ENCODE data around the gene TP63.
"Not testable (repeated sequence)": the region's sequence is repeated elsewhere in the genome, so short reads cannot be mapped to it uniquely, and the experiment has no call there.

Gene TP63

DNA sequence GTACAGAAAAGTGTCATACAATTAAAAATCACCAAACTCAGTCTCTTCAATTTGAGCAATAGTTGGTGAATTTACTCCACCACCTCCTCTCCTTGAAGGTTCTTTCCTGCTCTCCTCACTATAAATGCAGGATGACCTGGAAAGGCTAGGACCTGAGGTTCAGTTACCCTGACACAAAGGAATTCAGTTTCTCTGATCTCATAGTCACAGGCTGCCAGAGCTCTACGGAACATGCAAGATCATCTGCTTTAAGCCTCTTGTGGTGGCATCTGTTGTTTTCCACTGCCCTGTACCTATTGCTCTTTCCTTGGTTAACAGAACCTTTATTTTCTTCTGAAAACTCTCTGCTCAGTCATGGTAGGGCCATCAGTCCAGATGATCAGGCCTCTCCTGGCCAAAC, 4.9 kb upstream of the TP63 start:
- no peak for DNase-seq

GRCh38 chr3:189629803-189630455, 1.3 kb upstream of the TP63 start:
- no peak for DNase-seq

- no peak for DNase-seq
Observed at GRCh38 chr3:189630767-189631372, 319 bp upstream of the TP63 start.

DNA sequence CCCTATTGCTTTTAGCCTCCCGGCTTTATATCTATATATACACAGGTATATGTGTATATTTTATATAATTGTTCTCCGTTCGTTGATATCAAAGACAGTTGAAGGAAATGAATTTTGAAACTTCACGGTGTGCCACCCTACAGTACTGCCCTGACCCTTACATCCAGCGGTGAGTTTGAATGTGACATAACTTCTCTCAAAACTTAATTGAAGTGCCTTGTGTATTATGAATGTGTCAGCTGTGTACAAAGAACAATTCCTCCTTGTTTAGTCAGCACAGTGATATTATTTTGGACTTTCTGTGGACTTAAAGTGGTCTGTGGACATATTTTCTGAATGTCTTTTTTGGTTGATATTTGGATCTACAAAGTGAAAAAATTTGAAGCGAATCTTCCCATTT, 220 bp downstream of the TP63 start:
- DNase-seq = no peak

DNA sequence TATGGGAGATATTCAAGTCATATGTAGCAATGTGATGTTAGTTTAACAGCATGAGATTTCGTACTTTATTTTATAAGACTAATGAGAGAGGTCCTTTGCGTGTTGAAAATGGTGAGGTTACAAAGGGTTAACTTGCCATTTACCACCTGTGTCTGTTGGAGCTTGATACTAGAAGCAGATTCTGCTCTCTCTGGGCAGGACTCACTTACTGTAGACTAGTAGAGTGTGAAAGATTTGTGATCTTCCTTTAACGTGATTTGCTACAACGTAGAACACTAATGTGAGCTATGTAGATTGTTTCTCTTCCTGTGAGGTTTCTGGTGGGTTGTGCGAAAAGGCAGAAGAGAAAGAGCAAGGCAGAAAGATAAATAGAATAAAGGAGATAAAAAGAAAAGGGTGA, 1.1 kb downstream of the TP63 start:
- DNase-seq = no peak

DNA sequence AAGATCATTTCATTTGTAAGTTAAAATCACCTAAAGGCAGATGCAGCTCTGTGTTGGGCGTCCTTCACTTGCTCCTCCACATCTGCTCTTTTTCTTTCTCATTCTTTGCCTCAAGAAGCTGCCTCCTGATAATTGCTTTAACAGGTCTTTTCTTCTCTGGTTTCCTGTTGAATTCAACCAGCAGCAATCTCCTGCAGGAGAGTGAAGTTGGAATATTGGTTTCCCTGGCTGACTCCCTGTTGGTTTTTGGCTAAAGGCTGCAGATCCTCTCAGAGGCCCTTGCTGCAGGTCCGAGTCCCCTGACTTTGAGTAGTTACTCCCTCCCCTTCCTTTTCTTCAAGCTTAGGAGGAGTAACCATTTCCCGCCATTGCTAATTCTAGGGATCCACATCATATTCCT, 4.2 kb downstream of the TP63 start:
- DNase-seq = no peak

GRCh38 chr3:189636048-189636447, 4.9 kb downstream of the TP63 start:
- DNase-seq = no peak

GRCh38 chr3:189637750-189638149, 6.6 kb downstream of the TP63 start:
- DNase-seq = no peak

DNA sequence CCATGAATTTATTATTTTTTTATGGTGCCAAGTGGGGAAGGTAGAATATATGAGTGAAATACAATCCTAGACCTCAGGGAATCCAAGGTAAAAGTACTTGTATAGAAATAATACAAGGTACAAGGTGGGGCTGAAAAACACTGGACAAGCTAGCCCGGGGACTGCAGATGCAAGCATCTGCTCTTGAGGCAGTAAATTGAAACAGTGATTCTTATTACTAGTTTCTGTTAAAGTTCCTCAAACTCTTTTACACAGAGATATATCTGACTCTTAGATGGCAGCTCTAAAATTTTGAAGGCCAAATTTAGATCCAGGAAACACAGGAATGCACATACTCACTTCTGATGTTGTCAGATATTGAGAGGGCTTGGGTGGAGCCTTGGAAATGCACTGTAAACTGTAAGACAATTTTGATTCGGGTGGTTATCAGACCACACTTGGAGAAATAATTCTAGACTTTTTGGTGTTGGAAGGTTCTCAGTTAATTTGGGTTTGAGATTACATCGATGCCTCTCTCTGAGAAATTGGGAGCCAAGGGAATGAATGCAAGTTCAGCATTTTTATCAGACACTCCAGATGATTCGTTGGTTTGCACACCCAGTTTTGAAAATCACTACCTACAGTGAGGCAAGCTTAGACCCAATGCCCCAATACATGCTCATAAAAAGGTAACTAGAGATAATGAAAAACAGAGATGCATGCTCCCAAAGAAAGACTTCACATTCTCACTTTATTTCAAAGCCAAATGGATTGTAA, 7.3 kb downstream of the TP63 start:
- no peak for DNase-seq

- no peak for DNase-seq
Observed at GRCh38 chr3:189641776-189642175, 10.6 kb downstream of the TP63 start.

GRCh38 chr3:189646853-189647542, 15.8 kb downstream of the TP63 start:
- DNase-seq = no peak

DNA sequence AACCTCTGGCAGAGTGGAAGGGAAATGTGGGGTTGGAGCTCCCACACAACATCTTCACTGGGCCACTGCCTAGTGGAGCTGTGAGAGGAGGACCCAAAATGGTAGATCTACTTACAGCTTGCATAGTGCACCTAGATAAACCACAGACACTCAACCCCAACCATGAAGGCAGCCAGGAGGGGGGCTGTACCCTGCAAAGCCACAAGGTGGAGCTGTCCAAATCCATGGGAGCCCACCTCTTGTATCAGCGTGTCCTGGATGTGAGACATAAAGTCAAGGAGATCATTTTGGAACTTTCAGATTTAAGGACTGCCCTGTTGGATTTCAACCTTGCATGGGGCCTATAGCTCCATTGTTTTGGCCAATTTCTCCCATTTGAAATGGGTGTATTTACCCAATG, 20.9 kb downstream of the TP63 start:
- no peak for DNase-seq

- no peak for DNase-seq
Observed at GRCh38 chr3:189655617-189656016, 24.4 kb downstream of the TP63 start.

DNA sequence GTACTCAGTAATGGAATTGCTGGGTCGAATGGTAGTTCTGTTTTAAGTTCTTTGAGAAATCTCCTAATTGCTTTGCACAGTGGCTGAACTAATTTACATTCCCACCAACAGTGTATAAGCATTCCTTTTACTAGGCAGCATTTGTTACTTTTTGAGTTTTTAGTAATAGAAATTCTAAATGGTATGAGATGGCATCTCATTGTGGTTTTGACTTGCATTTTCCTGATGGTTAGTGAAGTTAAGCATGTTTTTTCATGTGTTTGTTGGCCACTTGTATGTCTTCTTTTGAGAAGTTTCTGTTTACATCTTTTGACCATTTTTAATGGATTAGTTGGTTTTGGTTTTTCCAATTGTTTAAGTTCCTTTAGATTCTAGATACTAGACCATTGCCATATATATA, 28.4 kb downstream of the TP63 start:
- DNase-seq = no peak

DNA sequence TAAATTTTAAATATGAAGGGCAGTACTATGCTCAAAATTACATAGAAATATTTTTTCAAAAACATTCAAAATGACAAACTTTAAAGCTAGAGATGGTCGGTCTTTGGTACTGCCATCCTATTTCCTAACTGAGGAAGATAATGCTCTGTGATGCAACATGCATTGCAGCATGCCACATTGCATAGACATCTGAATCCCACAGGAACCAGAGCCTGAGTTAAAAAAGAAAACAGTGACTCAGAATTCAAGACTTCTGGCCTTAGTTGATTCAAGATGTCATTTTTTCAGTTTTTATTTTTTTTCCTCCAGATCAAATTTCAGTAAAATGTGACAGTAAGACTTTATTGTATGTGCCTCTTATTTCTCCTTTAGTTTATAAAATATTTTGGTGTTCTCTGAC, 33.1 kb downstream of the TP63 start:
- no peak for DNase-seq

- not testable (repeated sequence) for DNase-seq
Observed at GRCh38 chr3:189672346-189672745, 41.2 kb downstream of the TP63 start.

- no peak for DNase-seq
Observed at GRCh38 chr3:189673535-189673934, 42.3 kb downstream of the TP63 start.

DNA sequence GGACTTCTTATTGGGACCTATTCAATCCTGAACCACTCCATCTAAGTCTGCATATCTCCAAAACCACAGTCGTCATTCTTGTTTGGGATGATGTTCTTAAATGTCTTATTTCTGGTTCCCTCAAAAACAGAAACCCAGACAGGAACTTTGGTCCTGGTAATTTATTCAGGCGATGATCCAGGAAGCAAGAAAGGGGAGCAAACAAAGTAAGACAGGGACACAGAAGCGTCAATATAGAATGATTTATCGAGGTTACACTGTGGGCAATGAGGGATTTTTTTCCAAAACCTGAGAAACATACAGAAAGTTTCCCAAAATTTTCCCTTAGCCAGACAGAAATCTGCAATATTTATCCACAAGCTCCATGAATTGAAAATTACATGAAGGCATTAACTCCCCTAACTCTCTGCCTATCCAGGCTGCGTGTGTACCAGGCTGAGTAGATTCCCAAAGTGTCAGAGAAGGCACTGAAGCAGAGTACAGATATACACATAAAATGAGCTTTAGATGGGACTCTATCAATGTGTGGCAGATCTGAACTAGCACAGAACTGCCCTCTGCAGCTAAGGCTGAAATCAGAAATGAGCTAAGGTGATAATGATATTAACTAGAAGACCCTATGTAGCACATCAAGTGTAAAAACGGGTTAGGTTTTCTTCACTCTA, 43.2 kb downstream of the TP63 start:
- no peak for DNase-seq

DNA sequence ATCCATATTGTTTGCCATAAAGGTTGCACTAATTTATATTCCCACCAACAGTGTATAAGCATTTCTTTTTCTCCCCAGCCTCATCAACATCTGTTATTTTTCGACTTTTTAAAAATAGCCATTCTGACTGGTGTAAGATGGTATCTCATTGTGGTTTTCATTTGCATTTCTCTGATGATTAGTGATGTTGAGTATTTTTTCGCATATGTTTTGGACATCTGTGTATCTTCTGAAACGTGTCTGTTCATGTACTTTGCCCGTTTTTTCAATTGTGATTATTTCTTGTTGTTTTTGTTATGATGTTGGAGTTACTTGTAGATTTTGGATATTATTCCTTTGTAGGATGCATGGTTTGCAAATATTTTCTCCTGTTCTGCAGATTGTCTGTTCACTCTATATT, 46.5 kb downstream of the TP63 start:
- DNase-seq = no peak

DNA sequence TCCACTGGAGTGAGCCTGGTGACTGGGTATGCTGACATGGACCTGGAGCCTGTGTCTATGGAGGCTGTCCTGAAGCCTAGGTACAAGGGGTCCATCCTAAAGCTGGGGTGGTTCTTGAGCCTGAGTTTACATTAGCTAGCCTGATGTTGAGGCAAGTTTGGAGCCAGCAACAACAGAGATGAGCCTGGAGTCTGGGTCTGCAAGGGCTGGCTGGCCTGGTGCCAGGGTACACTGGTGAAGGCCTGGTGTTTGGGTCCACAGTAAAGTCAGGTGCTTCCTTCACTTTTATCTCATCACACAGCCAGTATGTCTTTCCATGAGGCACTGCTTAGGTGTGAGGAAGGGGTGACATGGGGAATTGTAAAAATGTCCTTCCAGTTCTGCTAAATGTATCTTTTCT, 49.5 kb downstream of the TP63 start:
- DNase-seq = no peak

DNA sequence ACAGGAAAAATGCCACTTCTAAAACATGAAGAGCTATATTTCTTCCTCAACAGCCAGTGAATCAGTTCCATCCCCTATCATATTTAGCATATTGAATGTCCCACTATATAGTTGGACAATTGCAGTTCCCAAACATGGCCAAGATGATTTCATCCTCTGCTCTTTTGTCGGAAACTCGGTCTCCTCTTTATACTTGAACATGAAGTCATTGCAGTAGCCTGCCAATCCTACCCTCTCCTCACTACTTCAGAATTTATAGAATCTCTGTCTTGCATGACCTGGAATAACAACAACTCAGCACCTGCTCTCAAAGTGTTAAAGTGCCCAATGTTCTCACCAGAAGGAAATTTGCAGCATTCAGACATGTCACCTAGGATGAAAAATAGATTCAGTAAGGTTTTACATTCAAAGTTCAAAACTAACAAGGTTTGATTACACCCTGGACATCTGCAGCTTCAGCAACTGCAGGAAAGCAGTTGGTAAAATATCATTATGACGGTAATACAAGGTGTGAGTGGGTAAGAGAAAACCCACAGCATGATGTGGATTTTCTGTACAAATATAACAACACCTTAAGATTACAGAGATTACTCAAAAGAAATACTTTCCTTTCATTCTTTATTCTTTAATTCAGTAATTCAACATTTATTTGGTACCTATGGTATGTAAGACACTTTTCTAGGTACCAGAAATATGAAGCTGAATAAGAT, 52.5 kb downstream of the TP63 start:
- DNase-seq = no peak

DNA sequence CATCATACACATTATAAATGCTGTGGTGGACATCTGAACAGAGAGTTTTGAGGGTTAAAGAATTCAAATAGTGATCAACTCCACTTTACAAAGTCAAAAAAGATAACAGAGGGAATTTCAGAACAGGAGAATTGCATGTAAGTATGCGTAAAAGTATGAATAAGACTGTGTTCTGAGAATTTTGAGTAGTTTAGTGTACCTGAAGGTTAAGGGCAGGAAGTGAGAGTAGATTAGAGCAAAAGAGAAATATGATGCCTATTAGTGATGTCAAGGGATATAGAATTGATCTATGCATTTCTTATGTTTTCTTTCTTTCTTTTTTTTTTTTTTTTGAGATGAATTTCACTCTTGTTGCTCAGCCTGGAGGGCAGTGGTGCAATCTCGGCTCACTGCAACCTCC, 53.1 kb downstream of the TP63 start:
- no peak for DNase-seq

DNA sequence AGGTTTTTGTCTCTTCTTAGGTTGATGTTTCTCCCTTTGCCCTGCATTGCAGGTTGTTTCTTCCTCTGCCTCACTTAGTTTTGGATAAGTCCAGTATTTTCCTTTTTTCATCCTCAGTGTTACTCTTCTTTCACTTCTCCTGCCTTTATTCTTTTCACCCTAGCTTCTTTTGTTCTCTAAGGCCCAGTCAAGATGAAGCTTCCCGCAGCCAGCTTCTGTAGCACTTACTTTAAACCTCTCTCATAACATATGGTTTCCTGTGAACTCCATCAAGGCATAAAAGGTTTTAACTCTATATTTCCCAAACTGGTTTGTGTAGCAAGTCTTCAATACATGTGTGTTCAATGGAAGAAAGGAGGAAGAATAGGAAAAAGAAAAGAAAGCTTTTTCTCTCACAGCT, 54.1 kb downstream of the TP63 start:
- DNase-seq = no peak
